ENCODE measurements around the gene ST6GALNAC2.

DNA sequence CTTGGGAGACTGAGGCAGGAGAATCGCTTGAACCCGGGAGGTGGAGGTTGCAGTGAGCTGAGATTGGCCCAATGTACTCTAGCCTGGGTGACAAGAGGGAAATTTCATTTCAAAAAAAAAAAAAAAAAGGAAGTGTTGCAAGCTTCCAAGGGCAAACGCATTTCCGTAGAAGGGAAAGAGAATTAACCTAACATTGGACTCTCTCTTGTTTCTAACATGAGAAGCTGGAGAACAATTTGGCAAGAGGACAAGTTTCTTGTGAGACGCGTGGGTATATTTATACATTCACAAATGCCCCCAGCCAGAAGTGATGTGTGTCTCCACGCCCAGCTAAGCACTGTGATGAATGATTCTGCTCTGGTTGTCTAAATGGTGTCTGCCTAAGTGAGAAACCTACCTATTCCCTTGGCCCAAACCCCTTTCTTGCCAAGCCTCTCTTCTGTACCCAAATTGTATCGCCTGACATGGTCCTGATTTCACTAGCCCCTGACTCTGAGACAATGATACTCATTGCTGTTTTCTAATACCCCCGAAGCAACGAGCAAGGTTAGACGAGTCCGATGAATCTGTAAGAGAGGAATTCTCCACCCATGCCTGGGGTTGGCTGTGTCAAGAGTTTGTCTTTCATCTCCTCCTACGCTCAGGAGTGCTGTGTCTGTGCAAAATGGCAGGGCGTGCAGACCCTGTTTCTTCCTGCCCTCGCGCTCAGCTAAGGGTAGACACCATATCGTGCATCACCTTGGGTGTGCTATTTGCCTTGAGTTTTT lies 14.2 kb upstream of the ST6GALNAC2 start:
- TF ChIP-seq EZH2 (IDR thresholded peaks at IDR 0.05; ENCODE audit: insufficient read depth, poor library complexity, severe bottlenecking), result no peak
- TF ChIP-seq EZH2phosphoT487 (IDR thresholded peaks at IDR 0.05; ENCODE audit: insufficient read depth, low read depth), result no peak
